Cardiac muscle cell (in vitro differentiated cells and primary cell): Measurements from ENCODE around the gene IGHMBP2. TPM values are rescaled to one million over a fixed set of nuclear protein-coding genes. Genes with fewer than 3 reads are reported as not detected.

Experiments
- DNase-seq, 2 donors: peaks; one replicate each; pipeline versions ENCODE4 v3.0.0 to v3.0.0-alpha.2; 2010 to 2017; ENCODE audit warnings: low read depth in 1 of 2, low spot score in 1 of 2
- H3K27ac ChIP-seq: fragments of 200-600 bp; sonication (generic); 2 replicates; pipeline ENCODE4 v1.5.1; 2016
- H3K27me3 ChIP-seq: fragments of 200-600 bp; sonication (generic); 2 replicates; pipeline ENCODE4 v1.6.0; 2016; ENCODE audit warnings: control low read depth
- H3K36me3 ChIP-seq: fragments of 200-600 bp; sonication (generic); 2 replicates; pipeline ENCODE4 v1.5.1; 2016; ENCODE audit warnings: control low read depth
- H3K4me1 ChIP-seq: fragments of 200-600 bp; sonication (generic); 2 replicates; pipeline ENCODE4 v1.8.1; 2017; ENCODE audit warnings: low read depth, mild to moderate bottlenecking, mixed run types
- H3K4me3 ChIP-seq: fragments of 200-600 bp; sonication (generic); 2 replicates; pipeline ENCODE4 v1.5.1; 2016; ENCODE audit warnings: mild to moderate bottlenecking
- H3K9me3 ChIP-seq: fragments of 200-600 bp; sonication (generic); 2 replicates; pipeline ENCODE4 v1.5.1; 2017; ENCODE audit warnings: low read depth, mild to moderate bottlenecking, control low read depth
- polyA plus RNA-seq: library from polyadenylated mRNA; unstranded; fragments of >200 nt; fragmentation: Nextera tagmentation; extraction: Ambion mirVana; gene quantifications from 2 replicates; pipeline ENCODE4 v1.2.1, GENCODE V29; 2016
- total RNA-seq: library from RNA; depleted of rRNA; stranded (reverse); fragments of >200 nt; gene quantifications from 2 replicates; pipeline ENCODE4 v1.2.3, GENCODE V29; 2016
- TF ChIP-seq, protein P1 (sequence below): IDR thresholded peaks from 2 replicates; pipeline ENCODE4 v1.5.1; 2012; ENCODE audit warnings: low read depth, mild to moderate bottlenecking, low read length

The IGHMBP2 gene
- total and polyA plus RNA-seq, 2 experiments from 2014 or later = 20.9 to 21.7 TPM

GRCh38 chr11:68912254-68912653, 8.6 kb downstream of the IGHMBP2 start:
- DNase-seq = no peak
- Histone ChIP-seq H3K4me3 (no peak overlapping the region), H3K4me1 (no peaks in the 10 kb centered on the region), H3K27me3 (no peaks in the 10 kb centered on the region), H3K27ac (no peak overlapping the region), H3K36me3 (peaks cover 33% of the 10 kb centered on the region), H3K9me3 (no peaks in the 10 kb centered on the region)
- TF ChIP-seq, protein P1, sequence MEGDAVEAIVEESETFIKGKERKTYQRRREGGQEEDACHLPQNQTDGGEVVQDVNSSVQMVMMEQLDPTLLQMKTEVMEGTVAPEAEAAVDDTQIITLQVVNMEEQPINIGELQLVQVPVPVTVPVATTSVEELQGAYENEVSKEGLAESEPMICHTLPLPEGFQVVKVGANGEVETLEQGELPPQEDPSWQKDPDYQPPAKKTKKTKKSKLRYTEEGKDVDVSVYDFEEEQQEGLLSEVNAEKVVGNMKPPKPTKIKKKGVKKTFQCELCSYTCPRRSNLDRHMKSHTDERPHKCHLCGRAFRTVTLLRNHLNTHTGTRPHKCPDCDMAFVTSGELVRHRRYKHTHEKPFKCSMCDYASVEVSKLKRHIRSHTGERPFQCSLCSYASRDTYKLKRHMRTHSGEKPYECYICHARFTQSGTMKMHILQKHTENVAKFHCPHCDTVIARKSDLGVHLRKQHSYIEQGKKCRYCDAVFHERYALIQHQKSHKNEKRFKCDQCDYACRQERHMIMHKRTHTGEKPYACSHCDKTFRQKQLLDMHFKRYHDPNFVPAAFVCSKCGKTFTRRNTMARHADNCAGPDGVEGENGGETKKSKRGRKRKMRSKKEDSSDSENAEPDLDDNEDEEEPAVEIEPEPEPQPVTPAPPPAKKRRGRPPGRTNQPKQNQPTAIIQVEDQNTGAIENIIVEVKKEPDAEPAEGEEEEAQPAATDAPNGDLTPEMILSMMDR = no peak

- Histone ChIP-seq H3K27me3 (no peaks in the 10 kb centered on the region), H3K9me3 (no peaks in the 10 kb centered on the region), H3K27ac (no peak overlapping the region), H3K36me3 (peaks cover 33% of the 10 kb centered on the region), H3K4me3 (no peak overlapping the region), H3K4me1 (no peaks in the 10 kb centered on the region)
- TF ChIP-seq, protein P1 = no peak
- no peak for DNase-seq
Measured at GRCh38 chr11:68913188-68913587, 9.5 kb downstream of the IGHMBP2 start.

GRCh38 chr11:68914761-68915160, 11.1 kb downstream of the IGHMBP2 start:
- Histone ChIP-seq H3K4me3 (no peak overlapping the region), H3K9me3 (no peaks in the 10 kb centered on the region), H3K4me1 (no peaks in the 10 kb centered on the region), H3K27me3 (no peaks in the 10 kb centered on the region), H3K27ac (no peak overlapping the region), H3K36me3 (peaks cover 28% of the 10 kb centered on the region)
- TF ChIP-seq, protein P1 = no peak
- no peak for DNase-seq

GRCh38 chr11:68916439-68916838, 12.7 kb downstream of the IGHMBP2 start:
- no peaks in the 10 kb centered on the region for H3K4me1 ChIP-seq
- TF ChIP-seq, protein P1 = no peak
- no peak overlapping the region for H3K27ac ChIP-seq
- no peaks in the 10 kb centered on the region for H3K9me3 ChIP-seq
- H3K4me3 ChIP-seq = no peak overlapping the region
- H3K36me3 ChIP-seq = peaks cover 26% of the 10 kb centered on the region
- no peaks in the 10 kb centered on the region for H3K27me3 ChIP-seq
- no peak for DNase-seq

DNA sequence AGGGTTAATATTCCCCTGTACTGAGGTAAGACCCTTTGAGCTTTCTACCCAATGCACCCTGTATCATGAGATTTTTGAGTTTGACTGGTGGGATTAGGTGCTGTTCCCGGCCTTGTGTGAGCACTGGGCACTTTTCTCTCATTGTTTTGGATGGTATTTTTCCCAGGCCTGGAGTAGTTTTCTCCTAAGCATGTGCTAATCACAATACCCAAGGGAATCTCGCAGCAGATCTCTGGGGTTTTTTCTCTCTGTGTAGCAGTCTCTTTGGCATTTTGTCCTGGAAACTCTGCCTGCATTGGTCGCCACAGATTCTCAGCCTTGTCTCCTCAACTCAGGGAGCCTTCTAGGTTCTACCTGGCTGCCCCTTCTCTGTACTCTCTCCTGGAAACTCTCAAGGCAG, 19.9 kb downstream of the IGHMBP2 start:
- peaks cover 24% of the 10 kb centered on the region for H3K36me3 ChIP-seq
- DNase-seq = peak in 1 of 2 donors; percentile 7
- no peaks in the 10 kb centered on the region for H3K27me3 ChIP-seq
- H3K9me3 ChIP-seq = no peaks in the 10 kb centered on the region
- H3K4me3 ChIP-seq = no peak overlapping the region
- H3K27ac ChIP-seq = no peak overlapping the region
- TF ChIP-seq, protein P1 = no peak
- H3K4me1 ChIP-seq = no peaks in the 10 kb centered on the region
